ENCODE results near the gene ZNF516. TPM values are rescaled to one million over a fixed set of nuclear protein-coding genes. Genes with fewer than 3 reads are reported as not detected.

Gene ZNF516
- polyA plus RNA-seq, 2 of the 4 experiments (the other 2 are of a cell fraction), result 3.9 to 4.9 TPM

- TF ChIP-seq POLR2AphosphoS2 (conservative IDR thresholded peaks at IDR 0.05; ENCODE audit: low read length) (no peak), TP53 (CRISPR knock-in tag; IDR thresholded peaks at IDR 0.05) (no peak), HDAC2 (IDR thresholded peaks at IDR 0.05) (no peak), MYC (IDR thresholded peaks at IDR 0.05; ENCODE audit: borderline replicate concordance, low read length) (no peak), GATA3 (IDR thresholded peaks at IDR 0.05; ENCODE audit: borderline replicate concordance) (no peak), CBX8 (IDR thresholded peaks at IDR 0.05) (no peak)
Measured at GRCh38 chr18:76461692-76462325, 33.2 kb downstream of the ZNF516 start (continued).

- CTCF ChIA-PET, result interaction anchor here (1.6 to 2.5 kb wide), 2 partner anchors 15 to 20 kb away, joined by 3 to 9 read pairs; no protein-coding TSS in a partner anchor
- Histone ChIP-seq H3K4me3 (no peak overlapping the region), H3K4me2 (no peak overlapping the region; the same call in 2 of the 3 replicates), H3K4me1 (peaks cover 20% of the 10 kb centered on the region), H3K27ac (peak overlapping the region; percentile 76 to 91; a peak in 3 of 6 replicates), H3K9me3 (no peaks in the 10 kb centered on the region)
- FAIRE-seq (no peak), DNase-seq (ENCODE audit: low read depth in 1 of 2, low spot score in 1 of 2) (no peak), ATAC-seq (no peak)
- 94% methylated on average over 5 of the region's 8 CpGs for WGBS (ENCODE audit: missing lambda C conversion rate)
- TF ChIP-seq E2F6 (IDR thresholded peaks at IDR 0.05; ENCODE audit: borderline replicate concordance, low read depth) (no peak), EHMT2 (IDR thresholded peaks at IDR 0.05; ENCODE audit: low read depth) (no peak), KDM5A (IDR thresholded peaks at IDR 0.05) (no peak), ZC3H11A (IDR thresholded peaks at IDR 0.05) (no peak)
- POLR2A ChIA-PET, result no interaction called here
Measured at GRCh38 chr18:76461148-76461547, 33.9 kb downstream of the ZNF516 start.

DNA sequence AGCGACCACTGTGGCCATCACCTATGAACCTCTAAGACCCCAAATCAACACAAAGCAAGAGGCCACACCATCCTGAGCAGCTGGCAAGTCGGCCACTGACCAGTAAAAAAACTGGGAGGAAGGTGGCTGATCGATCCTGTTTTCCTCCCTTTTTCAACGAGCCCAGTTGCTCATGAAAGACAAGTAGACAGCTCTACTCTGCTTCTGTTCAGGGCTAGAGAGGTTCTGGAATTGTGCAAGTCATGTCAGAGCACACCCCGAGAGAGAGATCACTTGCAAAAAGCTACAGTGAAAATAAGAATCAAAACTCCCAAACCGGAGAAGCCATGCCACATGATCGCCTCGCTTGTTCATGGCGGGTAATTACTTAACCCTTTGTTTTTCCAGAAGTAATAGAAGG lies 34.6 kb downstream of the ZNF516 start:
- DNase-seq (ENCODE audit: low read depth in 1 of 2, low spot score in 1 of 2) (no peak), FAIRE-seq (no peak), ATAC-seq (no peak)
- Histone ChIP-seq H3K9me3 (no peaks in the 10 kb centered on the region), H3K4me2 (peak overlapping the region; percentile 68), H3K4me1 (peaks cover 20% of the 10 kb centered on the region), H3K4me3 (no peak overlapping the region), H3K27ac (peak overlapping the region; percentile 76 to 91)
- ChIA-PET POLR2A (no interaction called here), CTCF (interaction anchor here (1.0 to 1.6 kb wide), 3 partner anchors 17 to 61 kb away, joined by 3 to 4 read pairs (median 3); no protein-coding TSS in a partner anchor)
- 83% methylated on average over 9 of the region's 9 CpGs for WGBS (ENCODE audit: missing lambda C conversion rate)
- no peak for TF ChIP-seq RARB (CRISPR knock-in tag; IDR thresholded peaks at IDR 0.05)
- no peak for TF ChIP-seq MAZ (IDR thresholded peaks at IDR 0.05; ENCODE audit: borderline replicate concordance, low read depth, low read length)
- no peak for TF ChIP-seq NPAS2 (CRISPR knock-in tag; IDR thresholded peaks at IDR 0.05; ENCODE audit: borderline replicate concordance)
- TF ChIP-seq NR3C1 (IDR thresholded peaks at IDR 0.05), result no peak
- TF ChIP-seq MYC (IDR thresholded peaks at IDR 0.05; ENCODE audit: borderline replicate concordance, low read length), result no peak
- TF ChIP-seq POLR2AphosphoS2 (conservative IDR thresholded peaks at IDR 0.05; ENCODE audit: low read length), result no peak
- TF ChIP-seq BCL3 (IDR thresholded peaks at IDR 0.05), result no peak
- TF ChIP-seq HOXA7 (CRISPR knock-in tag; IDR thresholded peaks at IDR 0.05), result no peak
- TF ChIP-seq, protein P1, sequence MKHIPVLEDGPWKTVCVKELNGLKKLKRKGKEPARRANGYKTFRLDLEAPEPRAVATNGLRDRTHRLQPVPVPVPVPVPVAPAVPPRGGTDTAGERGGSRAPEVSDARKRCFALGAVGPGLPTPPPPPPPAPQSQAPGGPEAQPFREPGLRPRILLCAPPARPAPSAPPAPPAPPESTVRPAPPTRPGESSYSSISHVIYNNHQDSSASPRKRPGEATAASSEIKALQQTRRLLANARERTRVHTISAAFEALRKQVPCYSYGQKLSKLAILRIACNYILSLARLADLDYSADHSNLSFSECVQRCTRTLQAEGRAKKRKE (CRISPR knock-in tag; IDR thresholded peaks at IDR 0.05; ENCODE audit: low read depth), result no peak
- no peak for TF ChIP-seq HEYL (CRISPR knock-in tag; IDR thresholded peaks at IDR 0.05)
- TF ChIP-seq CBX2 (IDR thresholded peaks at IDR 0.05; ENCODE audit: borderline replicate concordance, low read depth), result no peak
- TF ChIP-seq RFX5 (IDR thresholded peaks at IDR 0.05), result no peak
- no peak for TF ChIP-seq EP300 (IDR thresholded peaks at IDR 0.05)
- TF ChIP-seq ESRRA (IDR thresholded peaks at IDR 0.05; ENCODE audit: borderline replicate concordance, low read length), result no peak
- TF ChIP-seq, protein P2, sequence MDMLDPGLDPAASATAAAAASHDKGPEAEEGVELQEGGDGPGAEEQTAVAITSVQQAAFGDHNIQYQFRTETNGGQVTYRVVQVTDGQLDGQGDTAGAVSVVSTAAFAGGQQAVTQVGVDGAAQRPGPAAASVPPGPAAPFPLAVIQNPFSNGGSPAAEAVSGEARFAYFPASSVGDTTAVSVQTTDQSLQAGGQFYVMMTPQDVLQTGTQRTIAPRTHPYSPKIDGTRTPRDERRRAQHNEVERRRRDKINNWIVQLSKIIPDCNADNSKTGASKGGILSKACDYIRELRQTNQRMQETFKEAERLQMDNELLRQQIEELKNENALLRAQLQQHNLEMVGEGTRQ (IDR thresholded peaks at IDR 0.05), result no peak
- TF ChIP-seq ELK1 (IDR thresholded peaks at IDR 0.05; ENCODE audit: low read depth, low read length), result no peak
- no peak for TF ChIP-seq TP53 (CRISPR knock-in tag; IDR thresholded peaks at IDR 0.05)
- TF ChIP-seq ZC3H11A (IDR thresholded peaks at IDR 0.05), result no peak
- TF ChIP-seq FOXS1 (CRISPR knock-in tag; IDR thresholded peaks at IDR 0.05), result no peak
- TF ChIP-seq, protein P3, sequence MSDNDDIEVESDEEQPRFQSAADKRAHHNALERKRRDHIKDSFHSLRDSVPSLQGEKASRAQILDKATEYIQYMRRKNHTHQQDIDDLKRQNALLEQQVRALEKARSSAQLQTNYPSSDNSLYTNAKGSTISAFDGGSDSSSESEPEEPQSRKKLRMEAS (IDR thresholded peaks at IDR 0.05), result no peak

All from A549 (cell line).